HAP-1 (cell line): Measurements from ENCODE around the gene OR10R2.

Experiments
- DNase-seq, 2 experiments: peaks; one replicate each; pipeline ENCODE4 v3.0.0-alpha.2; 2016 to 2020; ENCODE audit warnings: low spot score in 2 of 2
- H3K27me3 ChIP-seq: fragments of 250-450 bp; sonication (Bioruptor Pico); 2 replicates; pipeline ENCODE4 v1.5.1; 2020; ENCODE audit warnings: low read depth, mild to moderate bottlenecking, moderate library complexity
- H3K36me3 ChIP-seq: fragments of 250-450 bp; sonication (Bioruptor Pico); replicated peaks from 2 replicates; pipeline ENCODE4 v1.5.1; 2020; ENCODE audit warnings: mild to moderate bottlenecking
- H3K4me1 ChIP-seq: fragments of 250-450 bp; sonication (Bioruptor Pico); 2 replicates; pipeline ENCODE4 v1.5.1; 2020; ENCODE audit warnings: mild to moderate bottlenecking
- H3K4me3 ChIP-seq: fragments of 250-450 bp; sonication (Bioruptor Pico); 2 replicates; pipeline ENCODE4 v1.5.1; 2020; ENCODE audit warnings: mild to moderate bottlenecking, moderate library complexity
- H3K9me3 ChIP-seq: fragments of 250-450 bp; sonication (Bioruptor Pico); 2 replicates; pipeline ENCODE4 v1.5.1; 2020; ENCODE audit warnings: mild to moderate bottlenecking, moderate library complexity
- in situ Hi-C: fragments of 300-500 bp; cut with MboI; formaldehyde crosslinking; loops from 3 replicates; pipeline ENCODE4 v1.14.3; 2020; ENCODE audit warnings: low sequenced_read_pairs, inconsistent platforms, mixed read lengths

OR10R2 gene

DNA sequence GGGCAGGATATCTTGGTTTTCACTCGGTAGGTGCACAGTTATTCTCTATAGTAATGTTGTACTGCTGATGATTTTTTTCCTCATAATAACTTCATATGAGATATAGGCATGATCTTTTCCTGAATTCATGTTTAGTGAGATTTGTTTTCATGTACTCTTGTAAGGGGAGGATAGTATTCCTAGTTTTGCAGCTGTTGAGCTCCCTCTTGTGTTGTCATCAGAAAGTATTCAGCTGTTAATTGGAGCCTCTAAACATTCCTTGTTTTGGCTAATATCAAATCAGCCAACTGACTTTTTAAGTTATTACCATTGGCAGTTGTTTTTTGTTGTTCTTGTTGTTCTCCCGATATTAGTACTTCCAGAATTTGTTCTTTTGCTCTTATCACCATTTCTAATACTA, 24.4 kb downstream of the OR10R2 start:
- Histone ChIP-seq H3K36me3 (no peaks in the 10 kb centered on the region), H3K27me3 (no peaks in the 10 kb centered on the region), H3K4me3 (no peak overlapping the region), H3K9me3 (no peaks in the 10 kb centered on the region), H3K4me1 (no peaks in the 10 kb centered on the region)
- no peak for DNase-seq
- in situ Hi-C loops = no loop called here

DNA sequence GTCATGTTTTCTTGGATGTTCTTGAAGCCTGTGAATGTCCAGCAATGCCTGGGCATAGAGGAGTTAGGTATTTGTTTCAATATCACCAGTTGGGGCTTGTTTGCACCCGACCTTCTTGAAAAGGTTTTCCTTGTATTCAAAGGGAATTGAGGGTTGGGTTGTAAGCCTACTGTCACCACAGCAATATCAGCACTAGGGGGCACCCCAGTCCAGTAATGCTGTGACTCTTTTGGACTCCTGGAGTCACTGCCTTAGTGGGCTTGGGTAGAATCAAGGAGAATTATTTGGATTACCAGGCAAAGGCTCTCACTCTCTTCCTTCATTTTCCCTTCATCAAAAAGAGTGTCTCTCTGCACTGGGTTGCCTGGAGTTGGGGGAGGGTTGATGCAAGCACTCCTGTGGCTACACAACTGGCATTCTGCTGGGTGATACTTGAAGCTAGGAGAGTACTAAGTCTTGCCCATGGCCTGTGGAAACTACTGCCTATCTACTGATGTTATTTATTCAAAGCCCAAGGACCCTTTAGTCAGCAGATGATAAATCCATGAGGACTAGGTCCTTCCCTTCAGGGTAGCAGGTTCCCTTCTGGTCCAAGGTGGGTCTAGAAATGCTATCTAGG, 34.5 kb downstream of the OR10R2 start:
- Histone ChIP-seq H3K36me3 (no peaks in the 10 kb centered on the region), H3K4me3 (no peak overlapping the region), H3K9me3 (no peaks in the 10 kb centered on the region), H3K4me1 (no peaks in the 10 kb centered on the region), H3K27me3 (no peaks in the 10 kb centered on the region)
- peak in 1 of 2 experiments; percentile 60 for DNase-seq
- in situ Hi-C loops = no loop called here

DNA sequence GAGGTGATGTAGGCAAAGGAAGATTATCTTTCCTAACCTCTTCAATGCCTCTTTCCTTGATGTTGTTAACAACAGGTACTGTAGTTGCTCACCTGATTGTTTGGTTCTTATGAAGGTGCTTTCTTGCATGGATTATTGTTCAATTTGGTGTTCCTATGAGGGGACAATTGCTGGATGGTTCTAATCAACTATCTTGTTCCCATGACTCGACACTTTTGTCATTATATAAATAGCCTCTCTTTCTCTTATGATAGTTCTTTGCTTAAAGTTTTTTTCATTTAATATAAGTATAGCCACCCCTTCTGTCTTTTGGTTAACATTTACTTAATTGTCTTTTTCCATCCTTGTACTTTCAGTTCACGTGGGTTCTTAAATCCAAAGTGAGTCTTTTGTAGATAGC, 35.5 kb downstream of the OR10R2 start:
- no peaks in the 10 kb centered on the region for H3K4me1 ChIP-seq
- no peaks in the 10 kb centered on the region for H3K27me3 ChIP-seq
- H3K4me3 ChIP-seq = no peak overlapping the region
- no peak for DNase-seq
- in situ Hi-C loops = no loop called here
- H3K36me3 ChIP-seq = no peaks in the 10 kb centered on the region
- no peaks in the 10 kb centered on the region for H3K9me3 ChIP-seq

DNA sequence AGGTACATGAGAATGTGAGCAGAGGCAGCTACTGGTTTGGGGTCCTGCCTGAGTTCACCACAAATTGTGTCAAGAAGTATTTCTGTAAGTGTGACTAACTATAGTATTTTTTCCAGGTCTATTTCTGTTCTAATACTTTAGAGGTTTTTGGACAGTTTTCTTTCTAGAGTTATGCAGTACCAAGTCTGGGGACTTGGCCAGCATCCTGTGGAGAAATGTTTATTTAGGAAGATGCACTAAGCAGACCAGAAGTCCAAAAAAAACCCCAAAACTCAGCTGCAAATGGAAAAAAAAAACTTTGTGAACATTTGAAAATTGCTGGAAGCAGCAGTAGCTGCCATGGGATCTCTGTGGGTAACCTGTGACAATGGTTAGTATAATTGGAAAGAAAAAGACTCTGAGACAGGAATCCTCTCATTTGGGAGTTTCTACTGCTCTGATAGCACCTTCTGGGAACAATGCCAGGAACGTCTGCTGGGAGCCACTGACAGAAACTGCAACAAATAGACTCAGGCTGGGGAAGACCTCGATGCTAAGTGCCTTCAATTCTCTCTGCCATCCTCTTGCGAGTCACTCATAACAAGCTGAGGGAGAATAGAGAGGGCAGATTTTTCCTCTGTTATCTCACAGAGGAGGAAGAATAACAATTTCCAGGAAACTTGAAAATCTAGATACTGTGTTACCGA, 37.6 kb downstream of the OR10R2 start:
- Histone ChIP-seq H3K36me3 (no peaks in the 10 kb centered on the region), H3K4me1 (no peaks in the 10 kb centered on the region), H3K9me3 (no peaks in the 10 kb centered on the region), H3K4me3 (no peak overlapping the region), H3K27me3 (no peaks in the 10 kb centered on the region)
- in situ Hi-C loops = no loop called here
- no peak for DNase-seq

DNA sequence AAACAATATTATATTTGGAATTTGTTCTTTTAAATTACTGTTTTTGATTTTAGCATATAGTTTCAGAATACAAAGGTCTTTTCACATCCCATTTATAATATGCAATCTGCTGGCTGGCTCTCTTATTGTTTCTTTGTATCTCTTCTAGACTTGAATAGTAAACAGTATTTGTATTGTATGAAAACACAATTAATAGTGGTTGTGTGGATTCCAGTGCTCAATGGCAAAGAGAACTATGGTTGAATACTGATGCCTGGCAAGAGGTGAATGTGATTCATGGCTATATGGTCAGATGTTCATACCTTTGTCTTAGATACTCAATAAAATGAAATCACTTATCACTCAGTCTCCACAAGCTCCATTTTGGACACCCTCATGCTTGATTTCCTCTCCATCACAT, 44.9 kb downstream of the OR10R2 start:
- Histone ChIP-seq H3K4me3 (no peak overlapping the region), H3K9me3 (no peaks in the 10 kb centered on the region), H3K27me3 (peaks cover 4% of the 10 kb centered on the region; the same call in 1 of the 2 replicates), H3K36me3 (no peaks in the 10 kb centered on the region), H3K4me1 (no peaks in the 10 kb centered on the region)
- in situ Hi-C loops = no loop called here
- no peak for DNase-seq

DNA sequence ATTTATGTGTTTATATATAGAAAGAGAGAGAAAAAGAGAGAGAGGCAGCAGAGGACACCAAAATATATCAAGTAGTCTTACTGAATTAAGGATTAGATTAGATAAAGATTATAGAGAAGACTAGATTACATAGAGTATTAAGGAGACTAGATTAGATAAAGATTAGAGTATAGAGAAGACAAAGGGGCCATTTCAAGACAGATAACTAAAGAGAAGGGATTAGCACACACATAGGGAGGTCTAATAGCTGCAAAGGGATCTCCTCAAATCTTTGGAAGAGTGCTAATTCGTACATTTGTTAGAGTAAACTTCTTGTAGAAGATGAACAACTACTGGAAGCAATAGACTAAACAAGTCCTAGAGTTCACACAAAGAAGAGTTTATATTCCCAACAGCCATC, 48.0 kb downstream of the OR10R2 start:
- DNase-seq = no peak
- Histone ChIP-seq H3K9me3 (no peaks in the 10 kb centered on the region), H3K4me1 (no peaks in the 10 kb centered on the region), H3K36me3 (no peaks in the 10 kb centered on the region), H3K27me3 (peaks cover 4% of the 10 kb centered on the region; the same call in 1 of the 2 replicates), H3K4me3 (no peak overlapping the region)
- in situ Hi-C loops = no loop called here

DNA sequence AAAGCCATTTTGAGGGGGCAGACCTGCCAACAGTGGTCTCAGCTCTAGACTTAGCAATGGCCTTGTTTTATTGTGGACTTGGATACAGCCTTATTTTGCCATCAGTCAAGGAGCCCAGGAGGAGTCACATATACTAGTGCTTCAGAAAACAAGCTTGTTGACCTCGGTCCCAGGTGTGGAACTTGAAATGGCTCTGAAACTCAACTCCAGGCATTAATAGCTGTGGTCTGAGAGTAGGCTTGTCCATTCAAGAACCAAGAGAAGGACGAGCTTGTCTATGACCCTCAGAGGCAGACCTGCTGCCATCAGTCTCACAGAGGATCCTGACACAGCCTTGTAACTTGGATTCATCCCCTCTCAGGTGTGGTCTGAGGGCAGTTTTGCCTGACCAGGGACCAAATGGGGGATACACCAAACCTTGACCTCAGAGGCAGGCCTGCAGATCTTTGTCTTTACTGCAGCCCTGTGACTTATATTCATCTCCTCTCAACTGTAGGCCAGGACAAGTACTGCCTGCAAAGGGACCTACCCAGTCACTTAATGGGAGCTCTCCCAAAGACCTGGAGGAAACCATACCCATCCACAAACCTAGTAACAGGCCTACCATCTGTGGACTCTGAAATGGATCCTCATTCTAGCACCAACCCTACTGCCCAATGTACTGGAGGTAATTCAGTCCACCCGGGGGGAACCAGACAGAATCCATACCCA, 49.1 kb downstream of the OR10R2 start:
- H3K4me3 ChIP-seq = no peak overlapping the region
- no peak for DNase-seq
- H3K9me3 ChIP-seq = no peaks in the 10 kb centered on the region
- H3K4me1 ChIP-seq = no peaks in the 10 kb centered on the region
- peaks cover 4% of the 10 kb centered on the region; the same call in 1 of the 2 replicates for H3K27me3 ChIP-seq
- no peaks in the 10 kb centered on the region for H3K36me3 ChIP-seq
- in situ Hi-C loops = no loop called here

DNA sequence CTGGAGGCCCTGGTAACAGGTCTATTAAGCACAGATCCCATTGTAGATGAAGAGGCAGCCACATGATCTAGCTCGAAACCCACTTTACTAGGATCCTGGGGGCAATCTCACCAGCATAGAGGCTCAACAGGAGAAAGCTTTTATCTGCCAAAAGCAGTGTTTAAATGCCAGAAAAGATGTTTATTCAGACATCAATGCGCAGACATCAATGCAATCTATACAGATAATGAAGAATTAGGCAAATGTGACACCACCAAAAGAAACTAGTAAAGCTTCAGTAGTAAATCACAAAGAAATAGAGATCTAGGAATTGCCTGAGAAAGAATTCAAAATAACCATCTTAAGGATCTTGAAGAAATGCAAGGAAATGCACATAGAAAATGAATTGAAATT, 49.6 kb downstream of the OR10R2 start:
- Histone ChIP-seq H3K27me3 (no peaks in the 10 kb centered on the region), H3K4me1 (no peaks in the 10 kb centered on the region), H3K36me3 (no peaks in the 10 kb centered on the region), H3K4me3 (no peak overlapping the region), H3K9me3 (no peaks in the 10 kb centered on the region)
- no peak for DNase-seq
- in situ Hi-C loops = no loop called here

DNA sequence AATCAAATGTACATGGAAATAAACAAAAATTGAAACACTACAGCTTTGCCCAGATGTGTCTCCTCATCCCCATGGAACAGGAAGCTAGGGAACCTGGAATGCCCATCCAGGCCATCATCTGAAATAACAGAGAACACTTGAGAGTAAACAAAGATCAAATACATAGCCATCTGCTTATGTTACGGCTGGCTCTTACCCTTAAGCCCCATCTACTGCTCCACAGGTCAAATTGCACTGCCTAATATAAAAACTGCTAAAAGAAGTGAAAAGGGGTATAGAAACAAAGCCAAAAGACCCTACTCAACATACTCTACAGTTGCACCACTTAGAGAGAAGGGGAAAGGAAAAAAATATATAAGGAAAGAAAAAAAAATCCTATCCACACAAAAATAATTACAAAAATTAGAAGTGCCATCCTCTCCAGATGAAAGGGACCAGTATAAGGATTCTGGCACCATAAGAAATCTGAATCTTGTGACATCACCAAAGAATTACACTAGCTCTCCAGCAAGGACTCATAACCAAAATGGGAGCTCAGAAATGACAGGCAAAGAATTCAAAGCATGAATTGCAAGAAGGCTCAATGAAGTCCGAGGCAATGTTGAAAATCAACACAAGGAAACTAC, 55.3 kb downstream of the OR10R2 start:
- DNase-seq = no peak
- no peaks in the 10 kb centered on the region for H3K27me3 ChIP-seq
- in situ Hi-C loops = no loop called here
- no peaks in the 10 kb centered on the region for H3K36me3 ChIP-seq
- no peak overlapping the region for H3K4me3 ChIP-seq
- H3K9me3 ChIP-seq = no peaks in the 10 kb centered on the region
- no peaks in the 10 kb centered on the region for H3K4me1 ChIP-seq
